Cardiac muscle cell (in vitro differentiated cells and primary cell): ENCODE measurements around the gene LCN1. TPM values are rescaled to one million over a fixed set of nuclear protein-coding genes. Genes with fewer than 3 reads are reported as not detected.

Source experiments
- DNase-seq, 2 donors: peaks; one replicate each; pipeline versions ENCODE4 v3.0.0 to v3.0.0-alpha.2; 2010 to 2017; ENCODE audit warnings: low read depth in 1 of 2, low spot score in 1 of 2
- H3K27ac ChIP-seq: fragments of 200-600 bp; sonication (generic); 2 replicates; pipeline ENCODE4 v1.5.1; 2016
- H3K27me3 ChIP-seq: fragments of 200-600 bp; sonication (generic); 2 replicates; pipeline ENCODE4 v1.6.0; 2016; ENCODE audit warnings: control low read depth
- H3K36me3 ChIP-seq: fragments of 200-600 bp; sonication (generic); 2 replicates; pipeline ENCODE4 v1.5.1; 2016; ENCODE audit warnings: control low read depth
- H3K4me1 ChIP-seq: fragments of 200-600 bp; sonication (generic); 2 replicates; pipeline ENCODE4 v1.8.1; 2017; ENCODE audit warnings: low read depth, mild to moderate bottlenecking, mixed run types
- H3K4me3 ChIP-seq: fragments of 200-600 bp; sonication (generic); 2 replicates; pipeline ENCODE4 v1.5.1; 2016; ENCODE audit warnings: mild to moderate bottlenecking
- H3K9me3 ChIP-seq: fragments of 200-600 bp; sonication (generic); 2 replicates; pipeline ENCODE4 v1.5.1; 2017; ENCODE audit warnings: low read depth, mild to moderate bottlenecking, control low read depth
- CTCF ChIP-seq: IDR thresholded peaks from 2 replicates; pipeline ENCODE4 v1.5.1; 2012; ENCODE audit warnings: low read depth, mild to moderate bottlenecking, low read length
- polyA plus RNA-seq: library from polyadenylated mRNA; unstranded; fragments of >200 nt; fragmentation: Nextera tagmentation; extraction: Ambion mirVana; gene quantifications from 2 replicates; pipeline ENCODE4 v1.2.1, GENCODE V29; 2016
- total RNA-seq: library from RNA; depleted of rRNA; stranded (reverse); fragments of >200 nt; gene quantifications from 2 replicates; pipeline ENCODE4 v1.2.3, GENCODE V29; 2016

Gene LCN1
- total and polyA plus RNA-seq, 2 experiments from 2014 or later: 0.37 TPM; not detected in 1

DNA sequence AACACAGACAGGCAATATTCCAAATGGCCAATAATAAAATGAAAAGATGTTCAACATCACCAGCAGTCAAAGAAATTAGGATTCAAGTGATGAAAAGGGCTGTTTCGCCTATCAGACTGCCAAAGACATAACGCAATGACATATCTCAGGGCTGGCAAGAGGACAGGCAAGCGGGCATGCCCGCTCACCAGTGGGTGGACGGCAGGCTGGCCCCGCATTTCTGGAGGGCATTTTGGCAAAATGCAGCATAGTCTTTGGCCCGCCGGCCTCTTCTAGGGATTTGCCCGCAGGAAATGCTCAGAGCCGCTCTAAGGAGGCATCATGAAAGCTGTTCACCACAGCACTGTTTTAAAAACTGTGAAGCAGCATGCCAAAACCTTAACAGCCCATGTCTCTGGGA lies 43.0 kb upstream of the LCN1 start:
- Histone ChIP-seq H3K27ac (no peak overlapping the region), H3K27me3 (no peaks in the 10 kb centered on the region), H3K36me3 (no peaks in the 10 kb centered on the region), H3K4me3 (no peak overlapping the region), H3K4me1 (peaks cover 21% of the 10 kb centered on the region), H3K9me3 (no peaks in the 10 kb centered on the region)
- no peak for DNase-seq
- TF ChIP-seq CTCF: no peak

DNA sequence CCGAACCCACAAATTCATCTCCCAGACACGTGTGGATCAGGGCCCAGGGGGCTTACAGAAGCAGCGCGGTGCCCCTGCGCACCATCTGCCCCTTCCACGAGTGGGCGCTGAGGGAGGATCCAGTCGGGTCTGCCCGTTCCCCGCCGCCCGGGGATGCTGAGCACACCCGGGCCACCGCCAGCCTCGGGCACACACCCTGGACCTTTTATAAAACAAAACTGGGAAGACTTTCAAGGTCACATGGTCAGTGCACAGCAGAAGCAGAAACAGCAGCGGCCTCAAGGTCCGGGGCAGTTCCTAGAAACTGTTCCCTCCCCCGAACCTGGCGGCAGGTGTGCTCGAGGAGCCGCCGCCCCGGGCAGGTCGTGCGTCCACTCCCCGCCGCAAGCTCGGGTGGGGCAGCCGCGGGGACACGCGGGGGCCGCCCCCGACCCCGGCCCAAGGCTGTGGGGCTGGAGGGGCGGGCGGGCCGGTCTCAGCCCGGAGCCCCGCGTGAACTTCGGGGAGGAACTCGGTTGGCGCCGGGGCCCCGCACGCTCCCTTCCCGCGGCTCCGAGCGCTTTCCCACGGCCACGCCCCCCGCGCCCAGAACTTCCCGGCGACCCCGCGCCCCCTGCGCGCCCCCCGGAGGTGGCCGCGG lies 42.3 kb upstream of the LCN1 start:
- H3K27ac ChIP-seq: peak overlapping the region; percentile 74
- TF ChIP-seq CTCF: peak; percentile 23
- peaks cover 13% of the 10 kb centered on the region for H3K4me1 ChIP-seq
- H3K27me3 ChIP-seq: no peaks in the 10 kb centered on the region
- DNase-seq: peak; percentile 20 to 68
- peaks cover 5% of the 10 kb centered on the region for H3K36me3 ChIP-seq
- H3K9me3 ChIP-seq: no peaks in the 10 kb centered on the region
- peak overlapping the region; percentile 59 for H3K4me3 ChIP-seq

- DNase-seq: peak in 1 of 2 donors; percentile 69
- Histone ChIP-seq H3K4me1 (peaks cover 7% of the 10 kb centered on the region), H3K27me3 (no peaks in the 10 kb centered on the region), H3K36me3 (peaks cover 10% of the 10 kb centered on the region), H3K4me3 (peak within 1 kb of the TSS; percentile 79), H3K27ac (peak within 1 kb of the TSS; percentile 79), H3K9me3 (no peaks in the 10 kb centered on the region)
- TF ChIP-seq CTCF: no peak
Measured at GRCh38 chr9:135479469-135480052, 41.7 kb upstream of the LCN1 start, which contains the start of gene PPP1R26. Gene PPP1R26, plus strand, starts transcription at chr9:135479782. Its CDS starts 4,729 bp downstream, at chr9:135484511.

GRCh38 chr9:135480071-135480939 lies 40.9 kb upstream of the LCN1 start:
- Histone ChIP-seq H3K4me3 (peak overlapping the region; percentile 79), H3K27me3 (no peaks in the 10 kb centered on the region), H3K9me3 (no peaks in the 10 kb centered on the region), H3K4me1 (peaks cover 7% of the 10 kb centered on the region), H3K27ac (peak overlapping the region; percentile 79), H3K36me3 (peaks cover 15% of the 10 kb centered on the region)
- no peak for TF ChIP-seq CTCF
- peak; percentile 37 to 64 for DNase-seq

DNA sequence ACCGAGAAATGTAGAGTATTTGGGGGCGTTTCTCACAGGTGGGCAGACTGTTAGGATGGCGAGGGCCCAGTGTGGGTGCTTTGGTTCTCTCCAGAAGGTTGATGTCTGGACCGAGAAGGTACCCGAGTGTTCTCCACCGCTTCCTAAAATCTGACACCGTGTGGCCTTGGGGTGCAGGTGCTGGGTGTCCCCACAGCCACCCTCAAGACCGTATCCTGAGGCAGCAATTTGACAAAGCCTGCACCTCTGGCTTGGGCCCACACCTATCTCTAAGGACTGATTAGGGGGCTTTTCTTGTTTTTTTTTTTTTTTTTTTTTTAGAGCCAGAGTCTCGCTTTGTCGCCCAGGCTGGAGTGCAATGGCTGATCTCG lies 40.3 kb upstream of the LCN1 start:
- Histone ChIP-seq H3K27ac (peak overlapping the region; percentile 79), H3K4me3 (peak overlapping the region; percentile 79), H3K9me3 (no peaks in the 10 kb centered on the region), H3K27me3 (no peaks in the 10 kb centered on the region), H3K36me3 (peaks cover 19% of the 10 kb centered on the region), H3K4me1 (peaks cover 7% of the 10 kb centered on the region)
- no peak for TF ChIP-seq CTCF
- DNase-seq: no peak
